Measurements from ENCODE around the gene FAM13A.
"Not testable (repeated sequence)": the region's sequence is repeated elsewhere in the genome, so short reads cannot be mapped to it uniquely, and the experiment has no call there.

The FAM13A gene

GRCh38 chr4:88999392-88999930 lies 57.5 kb downstream of the FAM13A start:
- no peak for DNase-seq (ENCODE audit: low read depth)

DNA sequence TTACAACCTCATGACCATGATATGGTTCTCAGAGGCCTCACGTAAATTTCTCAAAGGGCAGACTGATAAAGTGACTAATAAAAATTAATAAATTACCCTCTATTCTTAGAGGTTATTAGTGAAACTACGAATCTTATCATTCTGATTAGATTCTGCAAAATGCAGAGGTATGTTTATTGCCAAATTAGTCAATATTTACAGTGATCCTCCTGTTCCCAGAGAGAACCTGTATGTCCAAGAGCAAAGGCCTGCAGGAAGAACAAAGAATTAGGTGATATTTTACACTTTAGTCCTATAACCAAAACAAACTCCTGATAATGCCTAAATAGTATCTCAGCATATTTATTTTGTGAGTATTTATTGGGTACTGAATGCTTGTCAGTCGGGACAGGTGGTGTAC lies 58.1 kb downstream of the FAM13A start:
- DNase-seq (ENCODE audit: low read depth): no peak

- DNase-seq (ENCODE audit: low read depth): no peak
Observed at GRCh38 chr4:88998001-88998400, 59.0 kb downstream of the FAM13A start.

- DNase-seq (ENCODE audit: low read depth): no peak
Observed at GRCh38 chr4:88995874-88996273, 61.1 kb downstream of the FAM13A start.

- not testable (repeated sequence) for DNase-seq (ENCODE audit: low read depth)
Observed at GRCh38 chr4:88995257-88995656, 61.7 kb downstream of the FAM13A start.

DNA sequence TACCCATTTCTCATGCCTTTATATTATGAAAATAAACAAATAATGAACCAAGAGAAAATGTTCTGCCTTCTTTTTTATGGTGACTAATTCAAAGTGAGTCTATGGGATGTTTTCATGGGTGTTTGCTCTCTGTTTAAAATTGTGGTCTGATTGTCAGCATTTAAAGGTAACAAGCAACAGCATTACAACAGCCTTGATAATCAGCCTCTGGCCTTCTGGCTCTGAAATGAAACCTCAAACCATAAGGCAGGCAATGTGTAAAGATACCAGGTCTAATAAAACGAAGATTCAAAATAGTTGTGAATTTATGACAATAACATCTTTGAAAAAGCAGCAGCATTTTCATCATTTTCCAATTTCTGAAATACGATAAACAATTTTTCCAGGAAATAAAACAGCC lies 63.7 kb downstream of the FAM13A start:
- DNase-seq (ENCODE audit: low read depth): no peak

GRCh38 chr4:88991746-88992145 lies 65.2 kb downstream of the FAM13A start:
- no peak for DNase-seq (ENCODE audit: low read depth)

DNA sequence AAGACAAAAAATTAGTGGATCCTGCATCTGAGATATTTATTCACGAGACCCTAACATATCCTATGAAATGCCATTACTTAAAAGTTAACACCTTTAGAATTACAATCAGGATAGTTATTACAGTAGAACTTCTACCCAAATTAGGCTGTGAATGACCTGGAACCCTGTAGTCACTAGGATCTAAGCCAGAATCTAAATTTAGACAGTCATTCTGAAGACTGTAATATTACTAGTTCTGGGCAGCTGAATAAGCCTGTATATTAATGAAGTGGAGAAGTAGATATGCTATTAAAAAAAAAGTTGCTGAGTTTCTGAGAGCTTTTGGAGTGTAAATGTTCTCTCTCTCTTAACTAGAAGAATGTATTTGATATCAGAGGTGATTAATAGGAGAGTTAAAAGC lies 67.0 kb downstream of the FAM13A start:
- DNase-seq (ENCODE audit: low read depth): no peak

- no peak for DNase-seq (ENCODE audit: low read depth)
Observed at GRCh38 chr4:88985088-88985773, 71.8 kb downstream of the FAM13A start.

DNA sequence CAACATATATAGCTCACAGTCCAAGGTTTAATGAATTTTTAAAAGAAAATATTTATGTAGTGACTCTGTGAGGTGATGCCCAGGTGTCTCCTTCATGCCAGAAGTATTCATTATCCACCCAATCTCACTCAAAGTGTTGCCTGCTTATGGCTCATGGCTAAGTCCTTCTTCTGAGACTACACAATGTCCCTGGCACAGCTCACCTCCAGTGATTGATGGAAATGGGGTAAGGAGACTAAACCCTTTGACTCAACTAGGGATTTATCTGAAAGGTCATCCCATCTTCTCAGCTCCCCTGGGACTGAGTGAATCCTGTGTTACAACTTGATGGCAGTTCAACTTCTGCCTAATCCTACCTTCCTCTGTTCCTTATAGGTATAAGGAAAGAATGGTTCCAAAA lies 74.2 kb downstream of the FAM13A start:
- no peak for DNase-seq (ENCODE audit: low read depth)

DNA sequence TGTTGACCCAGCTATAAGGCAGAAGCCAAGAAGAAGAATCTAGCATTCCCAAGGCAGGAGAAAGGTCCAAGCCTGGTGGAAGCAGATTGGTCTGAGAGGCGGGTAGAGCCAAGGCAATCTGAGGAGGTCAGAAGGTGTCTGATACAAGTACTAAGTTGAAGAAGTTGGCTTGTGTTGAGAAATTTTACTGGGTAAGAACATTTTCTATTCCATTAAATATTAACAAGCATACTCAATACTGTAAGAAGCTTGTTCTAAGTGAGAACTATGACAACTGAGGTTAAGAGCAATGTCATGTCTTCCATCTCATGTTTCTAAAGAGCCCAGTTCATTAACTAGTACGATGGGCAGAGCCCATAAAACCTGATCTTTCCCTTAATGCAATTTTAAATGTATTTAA lies 75.0 kb downstream of the FAM13A start:
- DNase-seq (ENCODE audit: low read depth): no peak

DNA sequence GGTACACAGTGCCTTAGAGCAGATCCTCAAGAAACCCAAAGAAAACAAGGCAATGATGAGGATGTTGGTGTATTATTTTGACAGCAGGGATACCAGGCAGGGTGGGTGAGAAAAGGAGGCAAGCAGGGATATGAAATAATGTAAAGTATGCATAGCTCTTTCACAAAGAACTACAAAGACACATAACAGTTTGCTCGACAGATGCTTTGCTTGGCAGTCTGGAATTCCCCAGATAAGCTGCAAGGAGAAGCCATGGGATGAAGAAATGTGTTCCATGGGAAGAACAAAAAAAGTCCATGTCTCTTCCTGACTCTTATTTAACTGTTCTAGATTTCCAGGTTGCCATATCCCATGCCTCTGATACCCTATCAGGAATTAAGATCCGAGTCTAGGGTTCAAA lies 75.4 kb downstream of the FAM13A start:
- no peak for DNase-seq (ENCODE audit: low read depth)

DNA sequence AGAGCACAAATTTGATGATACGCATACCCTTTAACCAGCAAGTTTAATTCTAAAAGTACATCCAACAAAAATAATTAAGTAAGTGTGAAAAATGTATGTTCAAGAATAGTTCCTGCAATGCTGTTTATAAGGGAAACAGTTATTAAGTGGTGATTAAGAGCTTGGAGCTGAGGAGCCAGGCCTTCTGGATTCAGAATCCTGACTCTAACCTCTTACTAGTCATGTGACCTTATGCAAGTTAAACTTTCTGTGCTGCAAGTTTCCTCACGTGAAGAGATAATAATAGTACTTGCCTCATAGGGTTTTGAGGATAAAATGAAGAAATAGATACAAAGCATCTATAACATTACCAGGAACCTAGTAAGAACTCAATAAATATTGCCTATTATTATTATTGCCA lies 77.7 kb downstream of the FAM13A start:
- no peak for DNase-seq (ENCODE audit: low read depth)

DNA sequence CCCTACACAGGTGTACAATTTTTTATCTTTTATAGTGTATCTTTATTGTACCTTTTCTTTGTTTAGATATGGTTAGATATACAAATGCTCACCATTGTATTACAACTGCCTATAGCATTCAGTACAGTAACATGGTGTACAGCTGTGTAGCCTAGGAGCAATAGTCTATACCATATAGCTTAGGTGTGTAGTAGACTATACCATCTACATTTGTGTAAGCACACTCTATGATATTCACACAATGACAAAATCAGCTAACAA lies 80.3 kb downstream of the FAM13A start:
- DNase-seq (ENCODE audit: low read depth): no peak

DNA sequence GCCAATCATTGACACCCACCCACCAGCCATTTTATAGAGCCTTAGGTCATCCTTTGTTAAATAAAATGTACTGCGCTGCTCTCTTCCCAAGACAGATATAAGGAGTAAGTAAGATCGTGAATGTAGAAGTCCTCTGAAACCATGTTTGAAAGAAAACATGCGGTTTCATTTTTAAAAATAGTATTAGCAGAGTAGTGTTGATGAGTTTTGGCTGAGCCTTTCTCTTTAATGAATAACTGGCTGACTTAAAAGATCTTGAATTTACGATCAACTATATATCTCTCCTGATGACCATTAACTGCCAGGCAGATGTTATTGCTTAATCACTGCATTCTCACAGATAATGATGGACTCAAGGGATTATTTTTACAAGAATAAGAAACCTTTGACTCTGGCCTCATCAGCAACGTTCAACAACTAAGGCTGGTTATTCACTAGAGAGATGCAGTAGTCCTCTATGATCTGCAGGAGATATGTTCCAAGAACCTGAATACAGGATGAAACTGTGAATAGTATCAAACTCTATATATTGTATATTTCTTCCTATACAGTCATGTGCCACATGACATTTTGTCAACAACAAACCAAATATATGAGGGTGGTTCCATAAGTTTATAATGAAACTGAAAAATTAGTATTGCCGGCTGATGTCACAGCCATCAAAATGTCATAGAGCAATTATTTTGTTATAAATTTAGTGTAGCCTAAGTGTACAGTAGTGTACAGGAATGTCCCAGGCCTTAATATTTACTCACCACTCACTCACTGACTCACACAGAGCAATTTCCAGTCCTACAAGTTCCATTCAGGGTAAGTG lies 80.8 kb downstream of the FAM13A start:
- no peak for DNase-seq (ENCODE audit: low read depth)

DNA sequence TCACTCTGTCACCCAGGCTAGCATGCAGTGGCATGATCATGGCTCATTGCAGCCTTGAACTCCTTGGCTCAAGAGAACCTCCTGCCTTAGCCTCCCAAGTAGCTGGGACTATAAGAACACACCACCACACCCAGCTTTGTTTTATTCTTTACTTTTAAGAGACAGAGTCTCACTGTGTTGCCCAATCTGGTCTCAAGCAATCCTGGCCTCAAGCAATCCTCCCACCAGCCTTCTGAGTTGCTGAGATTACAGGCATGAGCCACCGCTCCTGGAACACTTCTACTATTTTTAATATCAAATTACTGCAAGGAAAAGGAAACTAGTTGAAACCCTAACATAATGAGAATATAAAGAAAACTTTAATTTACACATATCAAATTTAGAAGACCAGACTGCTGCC lies 85.4 kb downstream of the FAM13A start:
- no peak for DNase-seq (ENCODE audit: low read depth)

- DNase-seq (ENCODE audit: low read depth): no peak
Observed at GRCh38 chr4:88969746-88970145, 87.2 kb downstream of the FAM13A start.

DNA sequence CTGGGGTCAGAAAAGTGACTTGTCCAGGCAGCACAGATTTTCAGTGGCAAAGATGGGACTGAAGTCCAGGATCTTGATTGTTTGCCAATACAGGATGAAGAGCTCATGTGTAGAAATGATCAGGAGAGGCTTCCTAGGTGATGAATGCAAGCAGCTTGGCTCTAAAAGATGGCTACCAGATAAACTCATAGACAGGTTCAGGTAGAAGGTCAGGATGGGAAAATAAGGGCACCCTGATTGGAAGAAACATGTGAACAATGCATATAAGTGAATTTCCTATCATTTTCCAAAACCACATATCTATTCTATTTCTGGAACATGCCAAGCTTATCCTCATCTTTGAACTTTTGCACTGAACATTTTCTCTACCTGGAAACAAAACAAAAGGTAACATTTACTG lies 87.7 kb downstream of the FAM13A start:
- no peak for DNase-seq (ENCODE audit: low read depth)

DNA sequence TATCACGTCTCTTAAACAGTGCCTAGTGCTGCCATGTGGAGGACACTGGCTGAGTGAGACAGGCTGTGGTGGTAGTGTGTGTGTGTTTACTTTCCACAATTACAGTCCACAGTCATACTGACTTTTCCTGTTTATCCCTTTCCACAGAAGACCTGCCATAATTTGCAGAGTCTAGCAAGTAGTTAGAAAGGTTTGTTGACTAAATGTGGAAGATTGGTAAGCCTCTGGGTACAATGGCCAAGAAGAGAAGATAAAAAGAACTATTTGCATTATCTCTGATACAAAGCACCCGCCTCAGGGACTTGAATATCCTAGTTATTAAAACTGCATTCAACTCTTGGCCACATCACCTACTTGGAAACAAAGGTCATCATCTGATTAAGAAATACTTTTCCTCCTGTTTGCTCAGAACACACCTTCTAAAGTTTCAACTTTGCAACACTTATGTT lies 89.1 kb downstream of the FAM13A start:
- no peak for DNase-seq (ENCODE audit: low read depth)

- DNase-seq (ENCODE audit: low read depth): no peak
Observed at GRCh38 chr4:88965053-88965452, 91.9 kb downstream of the FAM13A start.

DNA sequence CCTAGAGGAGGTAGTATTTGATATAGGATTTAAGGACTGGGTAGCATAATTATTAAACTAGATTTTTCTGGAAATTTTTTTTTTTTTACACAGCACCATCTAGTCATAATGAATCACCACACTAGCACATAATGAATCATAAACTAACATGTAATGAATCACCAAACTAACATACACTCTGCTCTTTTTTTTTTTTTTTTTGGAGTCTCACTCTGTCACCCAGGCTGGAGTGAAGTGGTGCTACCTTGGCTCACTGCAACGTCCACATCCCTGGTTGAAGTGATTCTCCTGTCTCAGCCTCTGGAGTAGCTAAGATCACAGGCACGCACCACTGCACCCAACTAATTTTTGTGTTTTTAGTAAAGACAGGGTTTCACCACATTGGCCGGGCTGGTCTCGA lies 92.5 kb downstream of the FAM13A start:
- no peak for DNase-seq (ENCODE audit: low read depth)

- no peak for DNase-seq (ENCODE audit: low read depth)
Observed at GRCh38 chr4:88963817-88964216, 93.2 kb downstream of the FAM13A start.

- DNase-seq (ENCODE audit: low read depth): no peak
Observed at GRCh38 chr4:88962396-88962795, 94.6 kb downstream of the FAM13A start.

DNA sequence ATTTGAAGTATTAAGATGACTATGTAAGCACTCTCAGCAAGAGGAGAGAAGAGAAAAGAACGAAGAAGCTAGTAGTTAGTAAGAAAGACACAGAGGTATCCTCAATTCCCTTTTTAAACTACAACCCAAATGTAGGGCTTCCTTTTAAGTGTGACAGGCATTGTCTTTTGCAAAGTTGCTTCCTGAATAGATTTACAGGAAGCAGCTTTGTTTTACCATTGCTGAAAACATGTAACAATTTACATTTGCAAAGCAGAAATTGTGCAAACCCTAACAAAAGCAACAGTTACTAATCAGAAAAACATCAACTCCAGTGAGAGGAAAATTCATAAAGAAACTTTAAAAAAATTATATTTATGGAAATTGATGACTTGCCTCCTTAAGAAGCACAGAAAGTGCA lies 96.4 kb downstream of the FAM13A start:
- DNase-seq (ENCODE audit: low read depth): no peak

All from stimulated activated CD8-positive, alpha-beta memory T cell treated with anti-CD3 and anti-CD28 coated beads, Interleukin-4, amount 100 ng/mL, for 24 hours (primary cell).